Esophagus muscularis mucosa (tissue), 4 donors: ENCODE data around the gene SLAIN1. TPM values are rescaled to one million over a fixed set of nuclear protein-coding genes. Genes with fewer than 3 reads are reported as not detected.

Source experiments
- DNase-seq: peaks from one replicate; pipeline ENCODE4 v3.0.0-alpha.2; 2017; ENCODE audit errors: extremely low spot score
- H3K27ac ChIP-seq, 4 donors: fragments of 200-600 bp; sonication (generic); replicated peaks in 1 of 4; 1 replicate in 3 of 4; 2 replicates in 1 of 4; pipeline ENCODE4 v1.5.1; 2016 to 2019; ENCODE audit warnings: mild to moderate bottlenecking in 1 of 4
- H3K27me3 ChIP-seq, 4 donors: fragments of 200-600 bp; sonication (generic); one replicate each; pipeline versions ENCODE4 v1.5.1 to v1.6.0; 2016 to 2019
- H3K36me3 ChIP-seq, 4 donors: fragments of 200-600 bp; sonication (generic); one replicate each; pipeline ENCODE4 v1.5.1; 2016 to 2019
- H3K4me1 ChIP-seq, 4 donors: fragments of 200-600 bp; sonication (generic); one replicate each; pipeline ENCODE4 v1.5.1; 2016 to 2019
- H3K4me3 ChIP-seq, 4 donors: fragments of 200-600 bp; sonication (generic); 1 replicate in 2 of 4; 2 replicates in 2 of 4; pipeline ENCODE4 v1.5.1; 2016 to 2019; ENCODE audit warnings: mild to moderate bottlenecking in 4 of 4, moderate library complexity in 1 of 4
- H3K9me3 ChIP-seq, 4 donors: fragments of 200-600 bp; sonication (generic); 1 replicate in 3 of 4; 2 replicates in 1 of 4; pipeline ENCODE4 v1.5.1; 2016 to 2019
- EP300 ChIP-seq: sonication (generic); formaldehyde crosslinking; IDR thresholded peaks from one replicate; pipeline ENCODE4 v1.6.1; 2017; ENCODE audit warnings: antibody characterized with exemption
- POLR2A ChIP-seq: fragments of 450-650 bp; IDR thresholded peaks from one replicate; pipeline ENCODE4 v1.6.1; 2017; ENCODE audit warnings: antibody characterized with exemption, moderate library complexity, mild to moderate bottlenecking, low read depth
- POLR2AphosphoS5 ChIP-seq, 2 donors: sonication (generic); formaldehyde crosslinking; IDR thresholded peaks; one replicate each; pipeline ENCODE4 v1.6.1; 2017; ENCODE audit warnings: antibody characterized with exemption in 2 of 2
- WGBS: methylation state at CpG from one replicate; pipeline ENCODE4 v1.1.5; 2018; 5-methylcytosine and 5-hydroxymethylcytosine counted together
- intact Hi-C: fragments of 100-400 bp; cut with DNase I; formaldehyde crosslinking; loops from one replicate; pipeline ENCODE4 v1.15.1; 2023
- total RNA-seq, 4 donors: library from RNA; depleted of rRNA; stranded (reverse); fragments of >200 nt; gene quantifications; one replicate each; pipeline versions ENCODE4 v1.1.0 to v1.2.1, GENCODE V29; 2016
- TF ChIP-seq, protein P1 (sequence below), 3 experiments: fragments of 200-600 bp in 2 of 3; fragments of 450-650 bp in 1 of 3; sonication (generic) in 2 of 3; IDR thresholded peaks; one replicate each; pipeline ENCODE4 v1.5.1; 2017 to 2019; ENCODE audit warnings: antibody characterized with exemption in 3 of 3, mild to moderate bottlenecking in 2 of 3, moderate library complexity in 1 of 3

Gene SLAIN1
- total RNA-seq, 4 donors from 2014 or later: 7.1 to 12.3 (median 9.7) TPM

DNA sequence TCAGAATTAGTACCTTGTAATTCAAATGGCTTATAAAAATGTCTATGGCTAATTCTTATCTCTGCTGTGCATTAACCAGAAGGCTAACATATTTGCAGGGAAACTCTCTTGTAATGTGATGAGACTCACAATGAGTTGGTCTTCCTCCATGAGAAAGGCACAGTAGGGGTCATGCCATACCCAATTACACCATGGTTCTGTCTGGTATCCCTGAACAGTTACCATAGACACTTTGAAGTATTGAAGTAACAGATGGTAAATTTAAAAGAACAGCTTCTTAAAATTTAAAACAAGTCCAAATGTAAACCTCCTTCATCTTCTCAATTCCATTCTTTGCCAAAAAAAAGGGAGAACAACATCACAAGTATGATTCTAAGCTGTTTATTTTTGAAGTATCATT, 22.6 kb upstream of the SLAIN1 start:
- Histone ChIP-seq H3K27ac (no peak overlapping the region), H3K27me3 (peaks cover 0 to 9% (median 0%) of the 10 kb centered on the region in 4 donors), H3K4me1 (no peaks in the 10 kb centered on the region), H3K4me3 (no peak overlapping the region), H3K36me3 (no peaks in the 10 kb centered on the region), H3K9me3 (no peaks in the 10 kb centered on the region)
- DNase-seq: no peak
- TF ChIP-seq, protein P1, sequence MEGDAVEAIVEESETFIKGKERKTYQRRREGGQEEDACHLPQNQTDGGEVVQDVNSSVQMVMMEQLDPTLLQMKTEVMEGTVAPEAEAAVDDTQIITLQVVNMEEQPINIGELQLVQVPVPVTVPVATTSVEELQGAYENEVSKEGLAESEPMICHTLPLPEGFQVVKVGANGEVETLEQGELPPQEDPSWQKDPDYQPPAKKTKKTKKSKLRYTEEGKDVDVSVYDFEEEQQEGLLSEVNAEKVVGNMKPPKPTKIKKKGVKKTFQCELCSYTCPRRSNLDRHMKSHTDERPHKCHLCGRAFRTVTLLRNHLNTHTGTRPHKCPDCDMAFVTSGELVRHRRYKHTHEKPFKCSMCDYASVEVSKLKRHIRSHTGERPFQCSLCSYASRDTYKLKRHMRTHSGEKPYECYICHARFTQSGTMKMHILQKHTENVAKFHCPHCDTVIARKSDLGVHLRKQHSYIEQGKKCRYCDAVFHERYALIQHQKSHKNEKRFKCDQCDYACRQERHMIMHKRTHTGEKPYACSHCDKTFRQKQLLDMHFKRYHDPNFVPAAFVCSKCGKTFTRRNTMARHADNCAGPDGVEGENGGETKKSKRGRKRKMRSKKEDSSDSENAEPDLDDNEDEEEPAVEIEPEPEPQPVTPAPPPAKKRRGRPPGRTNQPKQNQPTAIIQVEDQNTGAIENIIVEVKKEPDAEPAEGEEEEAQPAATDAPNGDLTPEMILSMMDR (IDR thresholded peaks at IDR 0.05): no peak
- TF ChIP-seq EP300 (no peak), POLR2A (no peak), POLR2AphosphoS5 (IDR thresholded peaks at IDR 0.05) (no peak)
- intact Hi-C loops: no loop called here

DNA sequence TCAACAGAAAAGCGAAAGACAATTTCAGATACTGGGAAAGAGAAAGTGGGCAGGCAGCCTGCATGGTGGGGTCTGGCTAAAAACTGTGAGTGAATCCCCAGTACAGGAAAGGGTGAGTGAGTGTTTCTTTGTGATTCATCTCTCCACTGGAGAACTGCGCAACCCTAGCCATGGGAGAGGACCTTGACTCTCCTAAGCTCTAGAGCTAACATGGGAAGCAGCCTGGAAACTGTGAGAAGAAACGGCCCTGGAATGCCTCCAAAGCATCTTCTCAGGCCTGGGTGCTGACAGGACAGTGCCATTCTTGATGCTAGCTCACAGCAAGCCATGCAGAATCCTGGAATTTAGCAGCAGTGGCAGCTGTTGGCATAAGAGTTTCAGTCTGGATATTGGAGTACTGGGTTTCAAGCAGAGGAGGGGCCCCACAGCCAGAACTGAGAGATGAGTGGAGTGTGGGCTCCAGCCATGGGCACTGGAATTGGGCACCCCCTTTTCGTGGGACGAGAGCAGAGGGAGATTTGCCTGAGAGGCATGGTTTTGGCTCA, 18.7 kb upstream of the SLAIN1 start:
- intact Hi-C loops: no loop called here
- 71% methylated on average over 5 of the region's 5 CpGs for WGBS
- no peaks in the 10 kb centered on the region for H3K36me3 ChIP-seq
- no peak overlapping the region for H3K4me3 ChIP-seq
- no peaks in the 10 kb centered on the region for H3K9me3 ChIP-seq
- no peak for DNase-seq
- H3K27me3 ChIP-seq: peaks cover 0 to 9% (median 0%) of the 10 kb centered on the region in 4 donors
- H3K4me1 ChIP-seq: no peaks in the 10 kb centered on the region
- no peak overlapping the region for H3K27ac ChIP-seq
- TF ChIP-seq, protein P1 (IDR thresholded peaks at IDR 0.05): no peak
- no peak for TF ChIP-seq EP300
- TF ChIP-seq POLR2A: no peak
- TF ChIP-seq POLR2AphosphoS5 (IDR thresholded peaks at IDR 0.05): no peak

DNA sequence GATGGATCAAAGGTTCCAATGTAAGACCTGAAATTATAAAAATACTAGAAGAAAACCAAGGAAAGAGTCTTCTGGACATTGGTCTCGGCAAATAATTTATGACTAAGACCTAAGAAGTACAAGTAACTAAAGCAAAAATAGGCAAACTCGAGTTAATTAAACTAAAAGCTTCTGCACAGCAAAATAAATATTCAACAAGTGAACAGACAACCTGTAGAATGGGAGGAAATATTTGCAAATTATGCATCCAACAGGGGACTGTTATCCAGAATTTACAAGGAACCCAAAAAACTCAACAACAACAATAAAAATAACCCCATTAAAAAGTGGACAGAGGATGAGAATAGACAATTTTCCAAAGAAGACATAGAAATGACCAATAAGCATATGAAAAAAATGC, 9.7 kb upstream of the SLAIN1 start:
- intact Hi-C loops: no loop called here
- WGBS: 84% methylated on average over 2 of the region's 2 CpGs
- TF ChIP-seq, protein P1 (IDR thresholded peaks at IDR 0.05): no peak
- TF ChIP-seq POLR2A (no peak), EP300 (no peak), POLR2AphosphoS5 (IDR thresholded peaks at IDR 0.05) (no peak)
- Histone ChIP-seq H3K27me3 (no peaks in the 10 kb centered on the region), H3K27ac (no peak overlapping the region), H3K4me1 (no peaks in the 10 kb centered on the region), H3K36me3 (no peaks in the 10 kb centered on the region), H3K4me3 (no peak overlapping the region), H3K9me3 (no peaks in the 10 kb centered on the region)
- DNase-seq: no peak

DNA sequence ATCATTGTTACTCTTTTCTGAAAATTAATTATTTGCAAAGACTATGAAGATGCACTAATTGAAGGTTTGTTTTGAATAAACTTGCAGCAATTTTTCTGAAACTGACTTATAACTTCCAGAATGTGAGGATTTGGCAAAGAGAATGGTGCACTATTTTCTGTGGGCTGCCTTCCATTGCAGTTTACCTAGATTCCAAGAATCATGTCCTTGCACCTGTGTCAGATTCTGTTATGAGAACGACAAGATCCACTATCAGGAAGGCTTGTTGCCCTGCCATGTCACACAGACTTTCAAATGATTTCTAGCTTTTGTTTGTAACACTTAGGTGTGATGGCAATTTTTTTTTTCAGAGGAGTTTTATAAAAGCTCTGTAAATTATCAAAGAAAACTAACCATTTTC, 5.6 kb upstream of the SLAIN1 start:
- H3K27ac ChIP-seq: no peak overlapping the region
- TF ChIP-seq POLR2A (no peak), POLR2AphosphoS5 (IDR thresholded peaks at IDR 0.05) (no peak), EP300 (no peak)
- H3K4me1 ChIP-seq: peaks cover 0 to 14% (median 12%) of the 10 kb centered on the region in 4 donors
- no peak overlapping the region for H3K4me3 ChIP-seq
- no peaks in the 10 kb centered on the region for H3K27me3 ChIP-seq
- no peak for DNase-seq
- WGBS: 75% methylated on average over 1 of the region's 1 CpG
- no peaks in the 10 kb centered on the region for H3K9me3 ChIP-seq
- H3K36me3 ChIP-seq: no peaks in the 10 kb centered on the region
- intact Hi-C loops: loop anchor here (10.0 kb wide), 1 partner anchor 367 kb away; the partner anchor contains the start of gene MYCBP2

DNA sequence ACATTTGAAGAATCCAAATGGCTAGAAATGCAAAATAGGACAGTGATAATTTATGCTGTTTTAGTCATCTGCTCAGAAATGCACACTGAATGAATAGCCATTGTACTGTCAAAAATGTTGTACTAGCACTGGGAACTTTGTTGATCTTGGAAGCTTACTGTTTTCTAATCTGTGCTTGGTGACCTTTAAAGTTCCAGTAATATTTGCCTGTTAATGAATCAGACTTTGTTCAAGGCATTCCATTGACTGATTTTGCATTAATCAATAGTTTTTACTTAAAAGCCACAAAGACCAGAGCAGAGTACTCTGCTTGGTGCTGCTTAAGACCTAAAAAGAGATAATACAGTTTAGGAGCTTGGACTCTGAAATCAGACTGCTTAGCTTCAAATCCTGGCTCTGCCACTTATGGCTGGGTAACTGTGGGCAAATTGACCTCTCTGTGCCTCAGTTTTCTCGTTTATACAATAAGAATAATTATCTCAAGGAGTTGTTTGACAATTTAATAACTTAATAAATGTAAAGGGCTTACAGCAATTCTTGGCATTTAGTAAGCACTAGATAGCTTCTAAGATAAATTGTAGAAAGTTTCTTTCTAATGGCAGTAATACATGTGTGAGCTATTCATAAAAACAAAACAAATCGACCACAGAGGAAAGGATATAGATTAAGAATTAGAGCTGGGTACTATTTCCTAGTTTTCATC, 4.6 kb upstream of the SLAIN1 start:
- H3K27ac ChIP-seq: no peak overlapping the region
- TF ChIP-seq POLR2AphosphoS5 (IDR thresholded peaks at IDR 0.05) (no peak), POLR2A (no peak)
- TF ChIP-seq, protein P1 (IDR thresholded peaks at IDR 0.05): no peak
- no peaks in the 10 kb centered on the region for H3K36me3 ChIP-seq
- H3K27me3 ChIP-seq: peaks cover 0 to 4% (median 0%) of the 10 kb centered on the region in 4 donors
- WGBS: 24% methylated on average over 2 of the region's 2 CpGs
- H3K4me1 ChIP-seq: peaks cover 0 to 21% (median 18%) of the 10 kb centered on the region in 4 donors
- H3K9me3 ChIP-seq: no peaks in the 10 kb centered on the region
- no peak overlapping the region for H3K4me3 ChIP-seq
- DNase-seq: no peak
- intact Hi-C loops: loop anchor here (10.0 kb wide), 1 partner anchor 368 kb away; the partner anchor contains the start of gene MYCBP2
